ENCODE data around the gene ZDHHC18.
"Not testable (repeated sequence)": the region's sequence is repeated elsewhere in the genome, so short reads cannot be mapped to it uniquely, and the experiment has no call there.

The ZDHHC18 gene

DNA sequence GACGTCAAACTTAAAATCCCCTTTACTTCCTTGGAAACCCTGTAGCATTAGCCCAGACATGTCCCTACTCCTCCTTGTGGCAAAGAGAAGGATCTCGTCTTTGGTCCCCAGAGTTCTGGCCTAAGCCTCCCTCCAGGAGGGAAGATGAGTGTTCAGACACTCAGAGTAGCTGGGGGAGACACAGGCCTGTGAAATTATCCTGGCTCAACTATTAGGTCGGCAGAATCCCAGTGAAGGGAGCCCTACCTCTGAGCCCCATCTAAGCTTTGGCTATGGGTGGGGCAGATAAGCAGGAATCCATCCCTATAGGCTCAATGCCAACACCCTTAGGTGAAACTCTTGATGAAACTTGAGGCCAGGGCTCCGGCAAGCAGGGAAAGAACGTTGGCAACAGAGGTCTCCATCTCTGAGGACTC, 34.8 kb downstream of the ZDHHC18 start:
- DNase-seq = no peak

GRCh38 chr1:26861889-26862378, 35.4 kb downstream of the ZDHHC18 start:
- DNase-seq = no peak

- DNase-seq = no peak
Measured at GRCh38 chr1:26862781-26863684, 36.5 kb downstream of the ZDHHC18 start, which contains the start of gene SFN. SFN (plus strand) TSS chr1:26863149; CDS start chr1:26863213, 64 bp downstream.

GRCh38 chr1:26863685-26864077, 37.2 kb downstream of the ZDHHC18 start:
- DNase-seq = no peak

- DNase-seq = peak; percentile 89
Measured at GRCh38 chr1:26864610-26865480, 38.4 kb downstream of the ZDHHC18 start.

DNA sequence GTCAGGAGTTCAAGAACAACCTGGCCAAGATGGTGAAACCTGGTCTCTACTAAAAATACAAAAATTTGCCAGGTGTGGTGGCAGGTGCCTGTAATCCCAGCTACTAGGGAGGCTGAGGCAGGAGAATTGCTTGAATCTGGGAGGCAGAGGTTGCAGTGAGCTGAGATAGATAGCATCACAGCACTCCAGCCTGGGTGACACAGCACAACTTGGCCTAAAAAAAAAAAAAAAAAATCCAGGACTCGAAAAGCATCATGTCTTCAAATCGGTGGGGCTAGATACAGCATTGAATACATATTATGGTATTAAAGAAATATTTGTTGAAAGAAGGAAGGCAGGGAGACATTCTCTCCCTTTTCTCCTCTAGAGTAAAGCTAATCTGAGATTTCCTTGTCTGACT, 46.6 kb downstream of the ZDHHC18 start:
- DNase-seq = not testable (repeated sequence)

GRCh38 chr1:26874896-26875295, 48.4 kb downstream of the ZDHHC18 start:
- DNase-seq = no peak

GRCh38 chr1:26877326-26877725, 50.8 kb downstream of the ZDHHC18 start:
- no peak for DNase-seq

DNA sequence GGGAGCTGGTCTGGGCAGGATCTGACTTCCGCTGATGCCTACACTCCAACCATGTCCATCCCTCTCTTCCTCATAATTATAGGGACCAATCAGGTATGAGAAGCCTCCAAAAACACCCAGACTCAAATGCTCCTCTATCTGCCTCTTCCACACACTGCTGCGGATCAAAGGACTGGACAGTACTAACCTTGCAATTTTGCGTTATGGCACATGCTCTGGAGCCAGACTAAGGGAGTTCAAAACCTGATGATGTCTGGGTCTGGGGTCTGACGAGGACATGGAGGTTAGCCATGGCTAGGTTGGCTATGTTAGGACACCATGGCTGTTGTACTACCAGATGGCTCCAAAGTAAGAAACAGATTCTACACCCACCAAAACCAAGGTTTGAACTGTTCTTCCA, 53.3 kb downstream of the ZDHHC18 start:
- DNase-seq = no peak

DNA sequence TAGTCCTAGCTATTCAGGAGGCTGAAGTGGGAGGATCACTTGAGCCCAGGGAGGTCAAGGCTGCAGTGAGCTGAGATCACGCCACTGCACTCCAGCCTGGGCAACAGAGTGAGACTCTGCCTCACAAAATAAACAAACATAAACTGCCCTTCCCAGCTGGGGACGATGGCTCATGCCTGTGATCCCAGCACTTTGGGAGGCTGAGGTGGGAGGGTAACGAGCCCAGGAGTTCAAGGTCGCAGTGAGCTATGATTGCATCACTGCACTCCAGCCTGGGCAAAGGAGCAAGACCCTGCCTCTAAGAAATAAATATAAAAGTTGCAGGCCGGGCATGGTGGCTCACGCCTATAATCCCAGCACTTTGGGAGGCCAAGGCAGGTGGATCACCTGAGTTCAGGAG, 55.1 kb downstream of the ZDHHC18 start:
- not testable (repeated sequence) for DNase-seq

DNA sequence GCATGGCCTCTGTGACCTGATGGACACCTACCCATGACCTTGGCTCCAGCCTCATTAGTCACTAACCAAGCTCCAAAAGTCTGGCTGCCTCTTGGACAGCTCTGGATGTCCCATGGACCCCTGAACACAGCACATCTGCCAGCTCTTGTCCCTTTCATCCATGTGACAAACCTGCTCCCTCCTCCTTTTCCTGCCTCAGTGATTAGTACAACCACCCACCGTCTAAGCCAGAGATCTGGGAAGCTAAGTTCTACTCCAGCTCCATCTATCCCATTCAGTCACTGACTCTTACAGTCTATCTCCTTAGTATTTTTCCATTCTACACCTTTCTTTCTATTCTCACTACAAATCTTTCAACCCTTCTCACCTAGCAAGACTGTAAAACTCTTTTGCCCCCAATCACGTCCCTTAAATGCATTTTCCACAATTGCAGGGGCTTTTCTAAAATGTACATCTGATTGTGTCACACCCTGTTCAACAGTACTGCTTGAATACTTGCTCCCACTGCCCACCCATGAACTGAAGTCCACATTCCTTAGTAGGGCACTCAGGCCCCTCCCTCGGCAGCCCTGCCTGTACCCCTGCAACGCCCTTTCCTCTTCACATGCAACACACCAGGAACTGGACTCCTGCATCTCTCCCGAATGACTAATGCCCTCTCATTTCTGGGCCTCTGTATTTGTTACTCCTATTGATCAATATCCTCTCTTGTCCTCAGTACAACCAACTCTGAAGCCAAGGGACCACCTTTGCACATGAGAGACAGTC, 56.4 kb downstream of the ZDHHC18 start:
- no peak for DNase-seq

DNA sequence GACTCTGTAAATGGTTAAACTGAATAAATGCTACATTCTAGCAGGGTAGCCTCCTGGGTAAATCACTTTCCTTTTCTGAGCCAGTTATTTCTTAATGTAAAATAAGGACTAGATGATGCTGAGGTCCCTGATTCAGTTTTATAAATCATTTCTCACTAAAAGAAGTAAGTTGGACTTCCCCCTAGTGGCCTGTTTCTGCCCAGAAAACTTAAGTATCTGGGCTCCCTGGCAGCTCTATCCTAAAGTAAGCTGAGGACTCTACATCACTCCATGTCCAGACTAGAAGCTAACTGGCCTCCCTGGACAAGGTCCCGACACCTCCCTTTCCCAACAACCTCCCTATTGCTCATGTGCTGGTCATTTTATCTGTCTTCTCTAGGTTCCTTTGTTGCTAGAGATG, 60.6 kb downstream of the ZDHHC18 start:
- no peak for DNase-seq

DNA sequence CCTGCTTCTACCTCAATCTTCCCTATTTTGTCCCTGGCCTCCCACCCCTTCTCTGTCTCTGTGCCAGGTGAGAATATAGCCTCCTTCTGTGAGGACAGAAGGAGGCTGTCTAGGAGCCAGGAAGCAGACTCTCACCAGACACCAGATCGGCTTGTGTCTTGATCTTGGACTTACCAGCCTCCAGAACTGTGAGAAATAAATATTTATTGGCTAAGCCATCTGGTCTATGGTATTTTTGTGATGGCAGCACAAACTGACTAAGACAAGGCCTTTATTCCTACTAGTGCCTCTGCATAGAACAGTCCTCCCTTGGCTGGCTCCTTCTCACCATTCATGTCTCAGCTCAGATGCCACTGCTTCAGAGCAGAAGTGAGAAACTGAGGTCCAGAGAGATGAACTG, 61.7 kb downstream of the ZDHHC18 start:
- no peak for DNase-seq

GRCh38 chr1:26889551-26890466, 63.3 kb downstream of the ZDHHC18 start, which contains the start of gene GPN2:
GPN2 (minus strand) TSS chr1:26890283; CDS start chr1:26890096, 187 bp downstream.
- peak; percentile 36 for DNase-seq

- no peak for DNase-seq
Measured at GRCh38 chr1:26890467-26890796, 63.9 kb downstream of the ZDHHC18 start.

GRCh38 chr1:26894263-26894662, 67.8 kb downstream of the ZDHHC18 start:
- DNase-seq = no peak

- no peak for DNase-seq
Measured at GRCh38 chr1:26897351-26897750, 70.9 kb downstream of the ZDHHC18 start.

DNA sequence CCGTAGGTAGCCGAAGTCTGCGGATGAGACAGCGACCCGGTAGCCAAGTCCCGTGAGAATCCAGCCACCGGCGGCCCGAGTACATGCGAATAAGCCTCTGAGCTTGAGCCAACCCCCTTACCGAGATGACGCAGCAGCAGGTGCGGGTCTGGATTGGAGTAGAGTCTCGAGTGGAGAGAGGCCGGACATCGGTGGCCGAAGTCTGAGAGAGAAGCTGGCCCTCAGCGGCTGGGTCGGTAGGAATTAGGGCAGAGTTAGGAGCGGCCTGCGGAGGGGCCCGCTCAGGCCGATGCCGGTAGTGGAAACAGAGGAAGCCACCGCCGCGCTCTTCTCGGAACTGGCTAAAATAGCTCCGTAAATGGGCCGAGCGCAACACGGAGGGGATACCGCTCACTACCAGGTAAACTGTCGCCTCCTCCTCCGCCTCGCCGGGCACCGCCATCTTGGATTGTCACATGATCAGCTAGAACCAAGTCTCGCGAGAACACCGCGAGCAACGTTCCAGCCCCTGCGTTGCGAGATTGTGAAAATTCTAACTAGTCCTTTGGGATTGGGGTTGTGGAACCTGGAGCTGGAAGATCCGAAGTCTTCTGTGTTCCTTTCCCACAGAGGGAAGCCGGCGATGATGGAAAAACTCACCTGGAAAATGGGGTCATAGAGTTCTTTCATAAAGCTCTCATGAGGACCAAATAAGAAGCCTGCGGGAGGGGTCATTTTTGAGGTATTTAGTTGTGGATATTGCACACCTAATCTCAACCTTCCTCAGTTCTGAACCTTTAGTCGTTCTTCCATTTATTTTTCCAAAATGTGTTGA, 73.7 kb downstream of the ZDHHC18 start, which contains the start of gene GPATCH3:
TSS of gene GPATCH3 (minus strand) at position 467 of the 814 bp plus-strand sequence. CDS start at position 442, 25 bp downstream.
- DNase-seq = peak; percentile 62

- no peak for DNase-seq
Measured at GRCh38 chr1:26900815-26901511, 74.5 kb downstream of the ZDHHC18 start.

Measured in GF-D8 (cell line).